ENCODE results near the gene CLDN16.

- no peak for TF ChIP-seq CTCF (IDR thresholded peaks at IDR 0.05)
- TF ChIP-seq POLR2A (IDR thresholded peaks at IDR 0.05): no peak
These were observed 12.3 kb upstream of the CLDN16 start for GRCh38 chr3:190375671-190376070.
